SIG-M5 (cell line): ENCODE results near the gene TMA7.
"Not testable (repeated sequence)": the region's sequence is repeated elsewhere in the genome, so short reads cannot be mapped to it uniquely, and the experiment has no call there.

Experiments used
- DNase-seq: peaks from one replicate; lab custom pipeline; 2025; lab: John Stamatoyannopoulos, UW

The TMA7 gene

GRCh38 chr3:48468329-48468731 lies 28.3 kb downstream of the TMA7 start:
- DNase-seq, result no peak

- no peak for DNase-seq
These were observed 29.2 kb downstream of the TMA7 start for GRCh38 chr3:48469046-48469915.

GRCh38 chr3:48470286-48470685 lies 30.2 kb downstream of the TMA7 start:
- no peak for DNase-seq

GRCh38 chr3:48472673-48472922 lies 32.5 kb downstream of the TMA7 start:
- no peak for DNase-seq

GRCh38 chr3:48472923-48473616 lies 33.0 kb downstream of the TMA7 start:
- peak; percentile 91 for DNase-seq

- no peak for DNase-seq
These were observed 33.5 kb downstream of the TMA7 start for GRCh38 chr3:48473617-48473952.

- not testable (repeated sequence) for DNase-seq
These were observed 34.0 kb downstream of the TMA7 start for GRCh38 chr3:48474031-48474430.

GRCh38 chr3:48474619-48475018 lies 34.6 kb downstream of the TMA7 start:
- no peak for DNase-seq

- DNase-seq, result no peak
These were observed 35.1 kb downstream of the TMA7 start for GRCh38 chr3:48475188-48475587.

- DNase-seq, result no peak
These were observed 36.5 kb downstream of the TMA7 start for GRCh38 chr3:48476426-48477053.

GRCh38 chr3:48477959-48478520 lies 38.0 kb downstream of the TMA7 start:
- no peak for DNase-seq

- DNase-seq, result no peak
These were observed 38.8 kb downstream of the TMA7 start for GRCh38 chr3:48478626-48479555.

- DNase-seq, result not testable (repeated sequence)
These were observed 40.8 kb downstream of the TMA7 start for GRCh38 chr3:48480891-48481290.

GRCh38 chr3:48482822-48483221 lies 42.8 kb downstream of the TMA7 start:
- DNase-seq, result not testable (repeated sequence)

- DNase-seq, result no peak
These were observed 46.9 kb downstream of the TMA7 start for GRCh38 chr3:48486952-48487351.

- peak; percentile 69 for DNase-seq
These were observed 52.6 kb downstream of the TMA7 start for GRCh38 chr3:48492461-48493202.

- DNase-seq, result no peak
These were observed 53.1 kb downstream of the TMA7 start for GRCh38 chr3:48493203-48493501.
